HG03342 (cell line): ENCODE results near the gene LDB3.

Experiments used
- ATAC-seq: cut with Tn5 transposase; IDR thresholded peaks from one replicate; pipeline ENCODE4 v1.9.1; 2021; ENCODE audit warnings: mild to moderate bottlenecking, moderate library complexity; ENCODE audit not compliant: unreplicated experiment

The LDB3 gene

GRCh38 chr10:86685416-86685815 lies 17.1 kb downstream of the LDB3 start:
- ATAC-seq = no peak

GRCh38 chr10:86685893-86686632 lies 17.8 kb downstream of the LDB3 start:
- no peak for ATAC-seq

GRCh38 chr10:86686972-86687371 lies 18.7 kb downstream of the LDB3 start:
- no peak for ATAC-seq

GRCh38 chr10:86687750-86688149 lies 19.4 kb downstream of the LDB3 start:
- ATAC-seq = no peak

- ATAC-seq = peak; percentile 77
Measured at GRCh38 chr10:86688398-86688921, 20.1 kb downstream of the LDB3 start.

- no peak for ATAC-seq
Measured at GRCh38 chr10:86689146-86689545, 20.8 kb downstream of the LDB3 start.

DNA sequence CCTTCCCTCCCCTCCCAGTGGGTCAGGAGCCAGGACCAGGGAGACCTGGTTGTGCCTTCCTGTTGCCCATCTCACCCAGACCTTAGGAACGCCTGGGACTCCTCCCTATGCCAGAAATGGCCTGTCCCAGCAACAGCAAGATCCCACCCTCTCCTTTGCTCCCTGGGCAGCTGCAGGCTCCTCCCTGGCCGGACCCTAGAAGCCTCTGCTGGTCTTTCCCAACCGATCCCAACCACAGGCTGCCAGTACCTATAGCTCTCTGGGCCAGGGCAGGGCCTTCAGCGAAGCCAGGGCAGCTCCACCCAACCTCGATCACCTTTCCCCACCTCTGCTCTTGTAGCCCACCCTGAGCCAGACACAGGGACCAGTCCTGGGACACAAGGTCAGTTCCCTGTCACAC lies 21.9 kb downstream of the LDB3 start:
- no peak for ATAC-seq

- no peak for ATAC-seq
Measured at GRCh38 chr10:86690657-86691084, 22.4 kb downstream of the LDB3 start.

- ATAC-seq = no peak
Measured at GRCh38 chr10:86691333-86692022, 23.2 kb downstream of the LDB3 start.

DNA sequence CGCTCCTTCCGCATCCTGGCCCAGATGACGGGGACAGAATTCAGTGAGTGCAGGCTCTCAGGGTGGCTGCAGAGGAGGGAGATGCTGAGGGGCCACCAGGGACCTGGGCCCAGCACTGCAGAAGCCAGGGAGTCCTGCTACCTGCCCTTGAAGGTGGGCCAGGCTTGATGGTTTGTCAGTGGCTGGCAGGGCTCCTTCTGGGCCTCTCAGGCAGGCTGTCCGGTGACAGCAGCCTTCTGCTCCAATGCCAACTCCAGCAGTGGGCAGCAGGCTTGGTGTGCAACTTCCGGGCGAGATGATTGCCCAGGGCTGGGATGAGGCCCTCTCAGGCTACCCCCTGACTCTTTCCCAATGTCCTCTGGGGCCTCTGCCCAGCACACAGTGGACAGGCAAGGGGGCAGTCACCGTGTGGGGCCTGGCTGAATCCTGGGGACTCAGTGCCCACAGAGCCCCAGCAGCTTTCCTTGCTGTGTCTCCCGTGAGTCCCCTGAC lies 23.8 kb downstream of the LDB3 start:
- ATAC-seq = no peak

DNA sequence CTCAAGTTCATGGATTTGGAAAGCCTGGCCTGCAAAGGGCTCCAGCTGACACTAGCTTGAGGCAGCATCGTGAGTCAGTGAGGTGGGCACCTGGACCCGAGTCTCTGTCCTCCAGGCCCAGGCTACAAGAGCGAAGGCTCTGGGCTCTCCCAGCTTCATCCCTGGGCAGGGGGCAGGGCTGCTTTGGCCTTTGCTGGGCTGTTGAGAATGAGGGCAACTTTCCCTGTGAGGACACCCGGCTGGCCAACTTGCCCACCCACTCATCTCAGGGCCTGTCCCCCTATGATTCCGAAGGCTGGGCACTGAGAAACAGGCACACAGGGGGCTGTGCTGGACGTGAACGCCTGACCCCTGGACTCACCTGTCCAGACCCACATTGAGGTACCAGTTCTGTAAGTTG lies 24.4 kb downstream of the LDB3 start:
- ATAC-seq = no peak

DNA sequence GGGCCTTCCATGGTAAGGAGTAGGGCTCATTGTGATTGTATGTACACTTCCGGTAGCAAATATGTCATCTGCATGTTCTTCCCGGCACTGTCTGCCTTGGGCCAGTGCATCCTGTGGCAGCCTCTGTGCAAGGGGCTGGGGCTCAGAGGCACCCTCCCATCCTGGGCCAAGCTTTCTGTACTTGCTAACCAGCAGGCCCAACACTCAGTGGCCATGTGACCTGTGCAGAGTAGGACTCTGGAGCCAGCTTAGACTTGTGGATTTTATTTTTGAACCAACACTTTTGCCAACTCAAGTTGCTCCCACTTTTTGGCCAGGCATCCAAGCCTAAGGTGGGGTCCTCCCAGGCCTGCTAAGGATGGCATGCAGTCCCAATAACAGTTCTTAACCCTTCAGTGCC lies 25.0 kb downstream of the LDB3 start:
- ATAC-seq = no peak

GRCh38 chr10:86693721-86694369 lies 25.5 kb downstream of the LDB3 start:
- ATAC-seq = no peak

GRCh38 chr10:86698207-86698940 lies 30.1 kb downstream of the LDB3 start:
- no peak for ATAC-seq

DNA sequence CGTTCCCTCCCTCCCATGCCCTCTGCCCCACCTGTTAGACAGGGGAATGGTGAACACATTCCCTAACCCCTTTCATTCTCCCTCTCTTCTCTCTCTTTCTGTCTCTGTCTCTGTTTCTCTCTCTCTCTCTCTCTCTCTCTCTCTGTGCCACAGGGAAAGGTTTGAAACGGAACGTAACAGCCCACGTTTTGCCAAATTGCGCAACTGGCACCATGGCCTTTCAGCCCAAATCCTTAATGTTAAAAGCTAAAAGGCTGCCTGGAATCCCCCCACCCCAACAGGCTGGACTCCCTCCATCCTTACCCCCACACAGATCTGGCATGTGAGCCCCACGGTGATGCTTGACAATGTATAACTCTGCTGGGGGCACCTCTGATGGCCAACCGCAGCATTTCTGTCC lies 30.8 kb downstream of the LDB3 start:
- no peak for ATAC-seq

DNA sequence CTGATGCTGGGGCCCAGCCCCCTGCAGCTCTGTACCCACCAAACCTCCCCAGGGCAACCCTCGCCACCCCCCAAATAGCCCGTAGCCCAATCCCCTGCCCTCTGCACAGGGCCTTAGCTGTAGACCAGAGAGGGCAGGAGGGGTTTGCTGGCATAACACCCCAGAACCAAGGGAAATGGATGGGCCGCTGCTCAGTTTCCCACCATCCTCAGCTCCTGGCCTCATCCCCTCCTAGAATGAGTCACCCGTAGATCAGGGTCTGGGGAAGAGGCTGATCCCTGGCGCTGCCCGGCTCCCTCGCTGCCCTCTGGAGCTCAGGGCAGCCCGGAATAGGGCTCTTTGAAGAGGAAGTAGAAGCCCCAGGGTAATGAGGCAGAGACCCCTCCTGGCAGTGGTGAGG lies 31.2 kb downstream of the LDB3 start:
- no peak for ATAC-seq

GRCh38 chr10:86699991-86700840 lies 31.9 kb downstream of the LDB3 start:
- no peak for ATAC-seq

- no peak for ATAC-seq
Measured at GRCh38 chr10:86700851-86701617, 32.7 kb downstream of the LDB3 start.

DNA sequence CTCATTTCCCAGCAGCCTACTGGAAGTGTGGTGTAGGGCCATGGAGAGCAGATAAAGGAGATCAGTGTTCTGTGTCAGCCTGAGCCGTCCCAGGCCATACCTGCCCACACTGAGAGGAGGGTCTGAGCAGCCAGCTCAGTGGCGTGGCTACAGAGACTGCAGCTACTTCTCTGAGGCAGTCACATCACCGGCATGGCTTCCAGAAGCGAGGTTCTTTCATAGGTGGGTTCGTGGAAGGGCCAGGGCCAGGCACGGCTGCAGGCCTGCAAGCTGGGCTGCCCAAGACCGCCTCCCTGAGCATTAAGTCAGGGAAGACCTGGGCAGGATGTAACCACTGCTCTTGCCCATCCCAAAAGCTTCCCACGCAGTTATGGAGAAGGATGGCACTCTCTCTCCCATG lies 34.9 kb downstream of the LDB3 start:
- no peak for ATAC-seq
